ENCODE data around the gene IL23A. TPM values are rescaled to one million over a fixed set of nuclear protein-coding genes. Genes with fewer than 3 reads are reported as not detected.
"Not testable (repeated sequence)": the region's sequence is repeated elsewhere in the genome, so short reads cannot be mapped to it uniquely, and the experiment has no call there.

IL23A gene
- total RNA-seq, 1 donor from 2014 or later = 0.56 TPM

DNA sequence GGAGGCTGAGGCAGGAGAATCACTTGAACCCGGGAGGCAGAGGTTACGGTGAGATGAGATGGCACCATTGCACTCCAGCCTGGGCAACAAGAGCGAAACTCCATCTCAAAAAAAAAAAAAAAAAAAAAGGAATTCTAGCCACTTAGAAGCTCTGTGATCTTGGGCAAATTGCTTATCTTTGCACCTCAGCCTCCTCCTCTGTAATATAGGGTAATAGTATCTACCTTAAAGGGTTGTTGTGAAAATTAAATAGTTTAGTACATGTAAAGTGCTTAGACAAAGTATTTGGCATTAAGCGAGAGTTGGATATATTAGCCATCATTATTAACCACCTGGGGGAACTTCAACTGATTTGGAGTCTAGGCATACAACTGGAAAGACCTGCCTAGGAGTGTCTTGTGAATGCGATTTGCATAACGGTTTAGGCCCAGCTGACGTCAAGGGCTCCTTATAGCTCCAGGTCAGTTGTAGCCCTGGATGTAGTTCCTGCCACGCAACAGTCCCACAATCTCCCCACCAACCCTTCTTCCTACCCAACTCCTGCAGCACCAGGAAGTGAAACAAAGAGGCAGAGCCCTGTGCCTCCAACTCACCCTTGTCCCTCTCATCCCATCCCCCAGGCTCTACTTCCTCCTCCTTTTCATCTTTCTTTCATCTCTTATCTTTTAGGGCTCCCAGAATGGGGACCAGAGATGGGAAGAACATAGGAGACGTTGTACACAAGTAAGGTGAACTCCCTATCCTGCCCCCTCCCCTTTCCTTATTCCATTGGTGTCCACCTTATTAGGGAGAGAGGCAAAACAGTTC lies 2.1 kb upstream of the IL23A start:
- peak in 1 of 2 donors; percentile 19 for ATAC-seq
- Histone ChIP-seq H3K27me3 (ENCODE audit: low read depth) (no peaks in the 10 kb centered on the region), H3K4me1 (peaks cover 36% of the 10 kb centered on the region), H3K36me3 (peaks cover 3% of the 10 kb centered on the region), H3K27ac (no peak overlapping the region), H3K9me3 (no peaks in the 10 kb centered on the region), H3K4me3 (no peak overlapping the region)
- TF ChIP-seq, protein P1, sequence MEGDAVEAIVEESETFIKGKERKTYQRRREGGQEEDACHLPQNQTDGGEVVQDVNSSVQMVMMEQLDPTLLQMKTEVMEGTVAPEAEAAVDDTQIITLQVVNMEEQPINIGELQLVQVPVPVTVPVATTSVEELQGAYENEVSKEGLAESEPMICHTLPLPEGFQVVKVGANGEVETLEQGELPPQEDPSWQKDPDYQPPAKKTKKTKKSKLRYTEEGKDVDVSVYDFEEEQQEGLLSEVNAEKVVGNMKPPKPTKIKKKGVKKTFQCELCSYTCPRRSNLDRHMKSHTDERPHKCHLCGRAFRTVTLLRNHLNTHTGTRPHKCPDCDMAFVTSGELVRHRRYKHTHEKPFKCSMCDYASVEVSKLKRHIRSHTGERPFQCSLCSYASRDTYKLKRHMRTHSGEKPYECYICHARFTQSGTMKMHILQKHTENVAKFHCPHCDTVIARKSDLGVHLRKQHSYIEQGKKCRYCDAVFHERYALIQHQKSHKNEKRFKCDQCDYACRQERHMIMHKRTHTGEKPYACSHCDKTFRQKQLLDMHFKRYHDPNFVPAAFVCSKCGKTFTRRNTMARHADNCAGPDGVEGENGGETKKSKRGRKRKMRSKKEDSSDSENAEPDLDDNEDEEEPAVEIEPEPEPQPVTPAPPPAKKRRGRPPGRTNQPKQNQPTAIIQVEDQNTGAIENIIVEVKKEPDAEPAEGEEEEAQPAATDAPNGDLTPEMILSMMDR (IDR thresholded peaks at IDR 0.05) = no peak
- DNase-seq = peak; percentile 58
- intact Hi-C loops (cut with DNase I) = no loop called here

DNA sequence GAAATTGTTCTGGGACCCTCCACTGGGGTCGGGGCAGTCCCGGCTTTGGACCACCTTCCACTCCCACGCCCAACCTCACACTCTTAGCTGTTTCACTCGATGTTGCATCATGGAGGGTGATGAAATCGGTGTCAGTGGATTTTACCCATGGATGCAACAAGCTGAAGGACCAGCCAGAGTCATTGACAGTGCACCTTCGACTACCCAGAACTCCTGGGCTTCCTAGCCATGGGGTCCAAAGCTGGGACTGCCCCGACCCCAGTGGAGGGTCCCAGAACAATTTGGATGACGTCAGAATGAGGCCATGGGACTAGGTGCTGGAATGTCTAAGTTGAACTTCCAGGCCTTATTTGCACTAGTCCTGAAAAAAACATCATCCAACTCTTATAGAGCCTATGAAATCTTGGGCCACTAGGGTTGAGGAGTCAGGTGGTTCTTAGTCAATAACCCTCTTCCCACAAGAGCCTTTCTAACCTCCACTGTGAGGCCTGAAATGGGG lies 882 bp upstream of the IL23A start:
- DNase-seq (no peak), ATAC-seq (no peak)
- TF ChIP-seq, protein P1 (IDR thresholded peaks at IDR 0.05) = no peak
- Histone ChIP-seq H3K27ac (no peak overlapping the region), H3K9me3 (no peaks in the 10 kb centered on the region), H3K4me3 (no peak overlapping the region), H3K4me1 (peaks cover 28% of the 10 kb centered on the region), H3K27me3 (ENCODE audit: low read depth) (no peaks in the 10 kb centered on the region), H3K36me3 (peaks cover 15% of the 10 kb centered on the region)
- intact Hi-C loops (cut with DNase I) = no loop called here

GRCh38 chr12:56339158-56339422 lies 406 bp downstream of the IL23A start:
- Histone ChIP-seq H3K27me3 (ENCODE audit: low read depth) (no peaks in the 10 kb centered on the region), H3K4me1 (peaks cover 24% of the 10 kb centered on the region), H3K27ac (peak overlapping the region; percentile 59), H3K36me3 (peaks cover 28% of the 10 kb centered on the region), H3K4me3 (no peak overlapping the region), H3K9me3 (no peaks in the 10 kb centered on the region)
- TF ChIP-seq, protein P1 (IDR thresholded peaks at IDR 0.05) = no peak
- ATAC-seq = no peak
- intact Hi-C loops (cut with DNase I) = no loop called here
- DNase-seq = no peak

GRCh38 chr12:56341616-56342015 lies 2.9 kb downstream of the IL23A start:
- Histone ChIP-seq H3K27ac (no peak overlapping the region), H3K4me3 (no peak overlapping the region), H3K9me3 (no peaks in the 10 kb centered on the region), H3K36me3 (peaks cover 53% of the 10 kb centered on the region), H3K4me1 (peaks cover 18% of the 10 kb centered on the region), H3K27me3 (ENCODE audit: low read depth) (no peaks in the 10 kb centered on the region)
- ATAC-seq (no peak), DNase-seq (no peak)
- TF ChIP-seq, protein P1 (IDR thresholded peaks at IDR 0.05) = no peak
- intact Hi-C loops (cut with DNase I) = no loop called here

GRCh38 chr12:56342290-56342689 lies 3.6 kb downstream of the IL23A start:
- H3K4me3 ChIP-seq; H3K27ac ChIP-seq; ATAC-seq; DNase-seq; H3K9me3 ChIP-seq; H3K27me3 ChIP-seq (ENCODE audit: low read depth); intact Hi-C loops (cut with DNase I): not testable (repeated sequence)
- Histone ChIP-seq H3K36me3 (peaks cover 60% of the 10 kb centered on the region), H3K4me1 (peaks cover 18% of the 10 kb centered on the region)

- intact Hi-C loops (cut with DNase I) = no loop called here
- DNase-seq (no peak), ATAC-seq (peak in 1 of 2 donors; percentile 19)
- no peaks in the 10 kb centered on the region for H3K9me3 ChIP-seq
- TF ChIP-seq, protein P1 (IDR thresholded peaks at IDR 0.05) = no peak
- H3K27me3 ChIP-seq (ENCODE audit: low read depth) = no peaks in the 10 kb centered on the region
- no peaks in the 10 kb centered on the region for H3K4me1 ChIP-seq
- no peak overlapping the region for H3K4me3 ChIP-seq
- H3K36me3 ChIP-seq = peaks cover 99% of the 10 kb centered on the region
- no peak overlapping the region for H3K27ac ChIP-seq
Observed at GRCh38 chr12:56346675-56347074, 8.0 kb downstream of the IL23A start.

DNA sequence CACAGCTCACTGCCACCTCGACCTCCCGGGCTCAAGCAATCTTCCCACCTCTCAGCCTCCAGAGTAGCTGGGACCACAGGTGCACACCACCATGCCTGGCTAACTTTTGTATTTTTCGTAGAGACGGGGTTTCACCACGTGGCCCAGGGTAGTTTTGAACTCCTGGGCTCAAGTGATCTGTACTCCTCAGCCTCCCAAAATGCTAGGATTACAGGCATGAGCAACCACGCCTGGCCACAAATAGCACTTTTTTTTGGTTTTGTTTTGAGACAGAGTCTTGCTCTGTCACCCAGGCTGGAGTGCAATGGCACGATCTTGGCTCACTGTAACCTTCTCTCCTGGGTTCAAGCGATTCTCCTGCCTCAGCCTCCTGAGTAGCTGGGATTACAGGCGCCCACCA lies 8.6 kb downstream of the IL23A start:
- H3K27ac ChIP-seq; H3K27me3 ChIP-seq (ENCODE audit: low read depth); ATAC-seq; intact Hi-C loops (cut with DNase I); H3K4me3 ChIP-seq; DNase-seq; H3K9me3 ChIP-seq; H3K4me1 ChIP-seq: not testable (repeated sequence)
- H3K36me3 ChIP-seq = peaks cover 100% of the 10 kb centered on the region

All from lower lobe of right lung (tissue), 2 donors.